ENCODE data around the gene FRMD5. TPM values are rescaled to one million over a fixed set of nuclear protein-coding genes. Genes with fewer than 3 reads are reported as not detected.

Gene FRMD5
- total and polyA plus RNA-seq, 2 donors (not counting 1 experiment from before 2014, with no cell fraction given), result not detected

DNA sequence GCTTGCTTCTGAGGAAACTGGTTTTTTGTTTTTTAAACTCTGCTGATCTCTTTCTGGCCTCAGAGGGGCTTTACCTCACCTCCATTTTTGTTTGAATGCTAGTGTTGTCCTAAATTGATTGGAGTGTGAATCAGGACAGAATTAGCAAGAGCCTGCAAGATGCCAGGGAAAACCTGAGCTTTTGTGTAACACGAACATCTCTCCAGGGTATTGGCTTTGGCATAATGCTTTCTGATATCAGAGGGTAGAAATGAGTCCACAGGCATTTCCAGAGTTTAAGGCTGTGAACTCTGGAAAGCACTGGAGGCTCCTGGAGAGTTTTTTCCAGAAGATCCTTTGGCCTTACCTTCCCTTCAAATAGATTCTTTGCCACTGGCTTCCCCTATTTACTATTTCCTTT lies 281.1 kb downstream of the FRMD5 start:
- Mint-ChIP-seq H3K4me3 (no peak overlapping the region), H3K27me3 (peaks cover 5% of the 10 kb centered on the region), H3K9me3 (ENCODE audit: insufficient read depth) (no peaks in the 10 kb centered on the region), H3K4me1 (no peaks in the 10 kb centered on the region), H3K27ac (no peak overlapping the region)
- Histone ChIP-seq H2AFZ (ENCODE audit: insufficient read depth, low read depth, low read length, poor library complexity, severe bottlenecking) (no peak overlapping the region), H3K4me1 (ENCODE audit: control insufficient read depth in 2 of 2, insufficient read depth in 2 of 2, low read length in 2 of 2) (no peaks in the 10 kb centered on the region), H3K9ac (ENCODE audit: low read length) (no peak overlapping the region), H3K36me3 (replicated peaks in 1 of 2; ENCODE audit: control extremely low read depth in 1 of 2, control insufficient read depth in 1 of 2, extremely low read depth in 1 of 2, insufficient read depth in 2 of 2, low read length in 1 of 2) (no peaks in the 10 kb centered on the region), H3K9me3 (ENCODE audit: control extremely low read depth in 1 of 3, control insufficient read depth in 2 of 3, insufficient read depth in 1 of 3, low read length in 2 of 3) (no peaks in the 10 kb centered on the region), H3K27me3 (replicated peaks in 1 of 4; ENCODE audit: control extremely low read depth in 1 of 4, control insufficient read depth in 3 of 4, insufficient read depth in 4 of 4, low read length in 3 of 4) (no peaks in the 10 kb centered on the region), H3K79me2 (ENCODE audit: control insufficient read depth, insufficient read depth, low read length) (no peaks in the 10 kb centered on the region), H4K20me1 (ENCODE audit: control insufficient read depth, insufficient read depth, low read length, poor library complexity, severe bottlenecking) (no peaks in the 10 kb centered on the region), H3K27ac (ENCODE audit: low read length in 2 of 2) (no peak overlapping the region), H3K4me2 (replicated peaks; ENCODE audit: low read depth, low read length, poor library complexity, severe bottlenecking) (no peak overlapping the region), H3K4me3 (ENCODE audit: control extremely low read depth in 1 of 5, extremely low read depth in 1 of 5, insufficient read depth in 1 of 5, low read depth in 2 of 5, low read length in 4 of 5) (no peak overlapping the region)
- TF ChIP-seq, protein P1, sequence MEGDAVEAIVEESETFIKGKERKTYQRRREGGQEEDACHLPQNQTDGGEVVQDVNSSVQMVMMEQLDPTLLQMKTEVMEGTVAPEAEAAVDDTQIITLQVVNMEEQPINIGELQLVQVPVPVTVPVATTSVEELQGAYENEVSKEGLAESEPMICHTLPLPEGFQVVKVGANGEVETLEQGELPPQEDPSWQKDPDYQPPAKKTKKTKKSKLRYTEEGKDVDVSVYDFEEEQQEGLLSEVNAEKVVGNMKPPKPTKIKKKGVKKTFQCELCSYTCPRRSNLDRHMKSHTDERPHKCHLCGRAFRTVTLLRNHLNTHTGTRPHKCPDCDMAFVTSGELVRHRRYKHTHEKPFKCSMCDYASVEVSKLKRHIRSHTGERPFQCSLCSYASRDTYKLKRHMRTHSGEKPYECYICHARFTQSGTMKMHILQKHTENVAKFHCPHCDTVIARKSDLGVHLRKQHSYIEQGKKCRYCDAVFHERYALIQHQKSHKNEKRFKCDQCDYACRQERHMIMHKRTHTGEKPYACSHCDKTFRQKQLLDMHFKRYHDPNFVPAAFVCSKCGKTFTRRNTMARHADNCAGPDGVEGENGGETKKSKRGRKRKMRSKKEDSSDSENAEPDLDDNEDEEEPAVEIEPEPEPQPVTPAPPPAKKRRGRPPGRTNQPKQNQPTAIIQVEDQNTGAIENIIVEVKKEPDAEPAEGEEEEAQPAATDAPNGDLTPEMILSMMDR (IDR thresholded peaks at IDR 0.05), result no peak
- POLR2A ChIA-PET, result no interaction called here
- 100% methylated on average over 1 of the region's 1 CpG for WGBS (ENCODE audit: insufficient coverage)
- DNase-seq (no peak), ATAC-seq (ENCODE audit: low read depth) (no peak)
- intact Hi-C loops (cut with micrococcal nuclease), result no loop called here
- CTCF ChIA-PET, result interaction anchor here (0.7 to 0.9 kb wide), 2 partner anchors 11 to 152 kb away, joined by 3 to 4 read pairs; no protein-coding TSS in a partner anchor

GRCh38 chr15:43913026-43913780 lies 281.9 kb downstream of the FRMD5 start:
- H3K79me2 ChIP-seq (ENCODE audit: control insufficient read depth, insufficient read depth, low read length), result no peaks in the 10 kb centered on the region
- H3K4me2 ChIP-seq (replicated peaks; ENCODE audit: low read depth, low read length, poor library complexity, severe bottlenecking), result no peak overlapping the region
- ATAC-seq (ENCODE audit: low read depth) (no peak), DNase-seq (no peak)
- no peak overlapping the region for H3K4me3 ChIP-seq (ENCODE audit: control extremely low read depth in 1 of 5, extremely low read depth in 1 of 5, insufficient read depth in 1 of 5, low read depth in 2 of 5, low read length in 4 of 5)
- peaks cover 3% of the 10 kb centered on the region for H3K27me3 Mint-ChIP-seq
- H3K9ac ChIP-seq (ENCODE audit: low read length), result no peak overlapping the region
- H4K20me1 ChIP-seq (ENCODE audit: control insufficient read depth, insufficient read depth, low read length, poor library complexity, severe bottlenecking), result no peaks in the 10 kb centered on the region
- H3K9me3 Mint-ChIP-seq (ENCODE audit: insufficient read depth), result no peaks in the 10 kb centered on the region
- no peak for TF ChIP-seq EZH2 (IDR thresholded peaks at IDR 0.05; ENCODE audit: borderline replicate concordance, insufficient read depth, low read depth, low read length, poor library complexity, severe bottlenecking)
- TF ChIP-seq, protein P1 (IDR thresholded peaks at IDR 0.05), result no peak
- H2AFZ ChIP-seq (ENCODE audit: insufficient read depth, low read depth, low read length, poor library complexity, severe bottlenecking), result no peak overlapping the region
- ChIA-PET POLR2A (no interaction called here), CTCF (interaction anchor here (1.0 kb wide), 1 partner anchor 9 kb away, joined by 5 read pairs; no protein-coding TSS in a partner anchor)
- H3K36me3 ChIP-seq (replicated peaks in 1 of 2; ENCODE audit: control extremely low read depth in 1 of 2, control insufficient read depth in 1 of 2, extremely low read depth in 1 of 2, insufficient read depth in 2 of 2, low read length in 1 of 2), result no peaks in the 10 kb centered on the region
- WGBS (ENCODE audit: insufficient coverage), result no CpG with 5 or more reads among the region's 1 CpG
- intact Hi-C loops (cut with micrococcal nuclease), result no loop called here
- H3K4me3 Mint-ChIP-seq, result no peak overlapping the region
- H3K4me1 Mint-ChIP-seq, result no peaks in the 10 kb centered on the region
- no peaks in the 10 kb centered on the region for H3K4me1 ChIP-seq (ENCODE audit: control insufficient read depth in 2 of 2, insufficient read depth in 2 of 2, low read length in 2 of 2)
- H3K27me3 ChIP-seq (replicated peaks in 1 of 4; ENCODE audit: control extremely low read depth in 1 of 4, control insufficient read depth in 3 of 4, insufficient read depth in 4 of 4, low read length in 3 of 4), result no peaks in the 10 kb centered on the region
- no peak overlapping the region for H3K27ac Mint-ChIP-seq
- H3K27ac ChIP-seq (ENCODE audit: low read length in 2 of 2), result no peak overlapping the region
- no peaks in the 10 kb centered on the region for H3K9me3 ChIP-seq (ENCODE audit: control extremely low read depth in 1 of 3, control insufficient read depth in 2 of 3, insufficient read depth in 1 of 3, low read length in 2 of 3)
